Activated naive CD8-positive, alpha-beta T cell treated with anti-CD3 and anti-CD28 coated beads, Interleukin-2, amount 10 ng/mL, durations not matched to agents 7 days and 5 days (primary cell): ENCODE results near the gene UBAC1. TPM values are rescaled to one million over a fixed set of nuclear protein-coding genes. Genes with fewer than 3 reads are reported as not detected.

Experiments
- ATAC-seq: fragments of 150-1000 bp; cut with Tn5 transposase; one replicate; pipeline ENCODE4 v1.10.0; 2021; ENCODE audit warnings: low read depth, moderate library complexity
- POLR2A ChIA-PET: fragments of 350-600 bp; sonication (Branson Sonifier 250); formaldehyde crosslinking; loops from one replicate; lab custom pipeline; 2021; ENCODE audit warnings: antibody characterized with exemption; lab: Charles Lee
- DNase-seq: peaks from one replicate; pipeline ENCODE4 v3.0.0; 2021
- H3K27ac Mint-ChIP-seq: one replicate; pipeline ENCODE4 v1.8.0; 2022; ENCODE audit warnings: mild to moderate bottlenecking, mixed read lengths
- H3K27me3 Mint-ChIP-seq: one replicate; pipeline ENCODE4 v1.8.0; 2022; ENCODE audit warnings: mild to moderate bottlenecking, moderate library complexity, mixed read lengths
- H3K36me3 Mint-ChIP-seq: one replicate; pipeline ENCODE4 v1.8.0; 2021; ENCODE audit warnings: mild to moderate bottlenecking, mixed read lengths
- H3K4me1 Mint-ChIP-seq: one replicate; pipeline ENCODE4 v1.8.0; 2021; ENCODE audit warnings: mixed read lengths
- H3K4me3 Mint-ChIP-seq: one replicate; pipeline ENCODE4 v1.8.0; 2022; ENCODE audit warnings: mild to moderate bottlenecking, moderate library complexity, mixed read lengths
- H3K9me3 Mint-ChIP-seq: one replicate; pipeline ENCODE4 v1.8.0; 2021; ENCODE audit warnings: mixed read lengths
- total RNA-seq, 2 experiments: library from RNA; stranded (reverse); gene quantifications; one replicate each; pipeline ENCODE4 v1.2.3, GENCODE V29; 2021

UBAC1 gene
- total RNA-seq, 2 experiments from 2014 or later, result 30.5 to 31.0 TPM

DNA sequence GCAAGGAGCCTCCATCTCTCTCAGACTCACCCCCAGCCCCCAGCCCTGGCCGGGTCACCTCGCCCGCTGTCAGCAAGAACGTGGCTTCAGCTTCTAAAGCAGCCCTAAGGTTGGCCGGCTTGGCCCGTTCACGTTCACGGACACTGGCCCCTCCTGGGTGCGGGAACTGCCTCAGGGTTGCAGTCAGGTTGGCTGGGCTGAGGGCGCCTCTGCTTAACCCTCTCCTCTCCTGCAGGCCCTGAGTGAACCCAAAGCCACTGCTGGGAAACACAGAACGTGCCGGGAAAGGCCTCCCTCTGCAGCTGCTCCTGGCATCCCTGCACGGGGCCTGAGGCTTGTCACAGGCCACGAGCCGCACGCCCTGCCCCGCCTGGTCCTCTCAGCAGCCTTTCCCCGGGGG, 40.1 kb upstream of the UBAC1 start:
- no peaks in the 10 kb centered on the region for H3K4me1 Mint-ChIP-seq
- no peak overlapping the region for H3K27ac Mint-ChIP-seq
- H3K4me3 Mint-ChIP-seq, result no peak overlapping the region
- DNase-seq (no peak), ATAC-seq (no peak)
- H3K9me3 Mint-ChIP-seq, result no peaks in the 10 kb centered on the region
- no peaks in the 10 kb centered on the region for H3K27me3 Mint-ChIP-seq
- POLR2A ChIA-PET, result no interaction called here
- H3K36me3 Mint-ChIP-seq, result no peaks in the 10 kb centered on the region

DNA sequence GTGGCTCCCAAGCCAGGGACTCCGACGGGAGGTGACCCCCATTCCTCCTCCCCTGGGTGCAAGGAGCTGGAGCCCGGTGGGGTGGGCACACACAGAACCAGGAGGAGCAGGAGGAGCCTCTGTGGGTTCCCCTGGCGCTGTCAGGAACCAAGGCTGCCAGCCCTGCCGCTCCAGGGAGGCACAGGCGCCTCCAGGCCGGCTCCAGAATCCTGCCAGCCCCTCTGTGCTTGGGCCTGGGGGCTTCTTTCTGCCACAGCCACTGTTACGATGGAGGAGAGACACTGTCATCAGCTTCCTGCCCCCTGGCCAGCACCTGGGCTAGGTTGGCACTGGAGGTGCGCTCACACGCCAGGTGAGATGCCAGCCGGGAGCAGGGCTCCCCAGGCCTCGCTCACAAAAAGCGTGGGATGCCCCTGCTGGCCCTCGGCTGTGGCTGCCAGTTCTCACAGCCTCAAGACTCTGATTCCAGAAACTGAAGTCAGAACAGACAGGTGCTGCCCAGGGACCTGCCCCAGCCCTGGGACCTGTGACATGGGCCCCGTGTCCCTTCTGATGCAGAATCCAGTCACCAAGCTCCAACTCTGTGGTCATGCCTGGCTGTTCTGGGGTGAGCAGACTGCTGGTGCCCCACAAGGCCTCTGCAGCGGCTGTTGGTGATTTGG, 37.4 kb upstream of the UBAC1 start:
- DNase-seq, result no peak
- Mint-ChIP-seq H3K27ac (no peak overlapping the region), H3K4me3 (no peak overlapping the region)

DNA sequence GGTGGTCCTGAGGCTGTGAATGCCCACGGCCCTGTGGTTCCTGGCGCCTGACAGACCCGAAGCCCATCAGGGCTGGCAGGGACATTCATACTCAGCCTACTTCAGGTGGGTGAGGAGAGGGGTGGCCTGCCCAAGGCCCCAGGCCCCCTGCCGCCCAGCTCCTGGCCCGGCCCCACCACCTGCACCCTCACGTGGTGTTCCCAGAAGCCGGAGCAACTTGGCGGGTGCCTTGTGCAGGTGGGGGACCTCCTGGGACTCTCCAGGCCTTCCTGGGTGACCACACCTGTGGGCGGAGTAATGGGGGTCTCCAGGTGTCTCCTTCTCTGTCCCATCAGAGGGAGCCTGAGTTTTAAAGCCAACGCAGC, 36.8 kb upstream of the UBAC1 start:
- ATAC-seq (no peak), DNase-seq (no peak)
- Mint-ChIP-seq H3K4me3 (no peak overlapping the region), H3K4me1 (no peaks in the 10 kb centered on the region), H3K9me3 (no peaks in the 10 kb centered on the region), H3K36me3 (no peaks in the 10 kb centered on the region), H3K27me3 (no peaks in the 10 kb centered on the region), H3K27ac (no peak overlapping the region)
- POLR2A ChIA-PET, result no interaction called here

More for the DNA sequence above, 37.4 kb upstream of the UBAC1 start:
- no peaks in the 10 kb centered on the region for H3K9me3 Mint-ChIP-seq
- no peak for ATAC-seq
- no peaks in the 10 kb centered on the region for H3K27me3 Mint-ChIP-seq
- no peaks in the 10 kb centered on the region for H3K4me1 Mint-ChIP-seq
- H3K36me3 Mint-ChIP-seq, result no peaks in the 10 kb centered on the region
- POLR2A ChIA-PET, result no interaction called here

DNA sequence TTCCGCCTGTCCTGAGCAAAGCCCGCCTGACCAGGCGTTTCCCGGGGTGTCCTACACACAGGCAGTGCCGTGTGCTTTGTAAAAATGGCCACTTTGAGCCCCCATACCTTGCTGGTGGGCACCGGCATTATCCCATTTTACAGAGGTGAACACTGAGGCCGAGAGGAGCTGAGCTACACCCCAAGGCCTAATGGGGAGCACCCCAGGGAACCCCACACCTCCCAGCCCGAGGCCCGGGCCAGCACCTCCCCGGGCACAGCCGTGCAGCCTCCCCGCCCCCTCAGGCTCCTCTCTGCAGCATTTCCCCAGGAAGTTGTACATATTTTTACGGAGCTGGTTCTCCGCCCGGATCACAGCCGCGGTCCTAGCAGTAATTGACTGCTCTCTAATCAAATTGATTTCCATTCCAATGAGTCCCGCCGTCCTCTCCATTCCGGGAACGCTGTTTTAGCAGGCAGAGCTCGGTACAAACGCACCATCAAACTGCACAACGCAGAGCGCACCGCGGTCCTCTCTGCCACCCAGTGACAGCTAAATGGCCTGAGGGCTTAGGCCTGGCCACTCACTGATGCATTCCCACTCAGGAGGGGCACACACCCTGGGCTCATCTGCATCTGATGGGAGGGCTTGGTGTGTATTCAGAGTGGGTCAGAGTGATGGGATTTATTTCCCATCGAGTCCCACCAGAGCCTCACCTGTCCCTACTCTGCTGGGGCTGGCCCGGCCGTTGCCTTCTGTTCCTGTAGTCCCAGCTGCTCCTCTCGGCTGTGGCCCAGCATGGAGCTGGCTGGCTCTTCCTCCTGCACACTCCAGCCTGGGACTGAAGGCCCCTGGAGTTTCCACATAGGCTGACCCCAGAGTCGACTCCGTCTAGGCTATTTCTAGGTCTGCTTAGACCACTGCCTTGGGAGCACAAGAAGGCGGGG, 36.2 kb upstream of the UBAC1 start:
- POLR2A ChIA-PET, result no interaction called here
- H3K27ac Mint-ChIP-seq, result no peak overlapping the region
- ATAC-seq, result no peak
- no peaks in the 10 kb centered on the region for H3K36me3 Mint-ChIP-seq
- no peak overlapping the region for H3K4me3 Mint-ChIP-seq
- no peak for DNase-seq
- H3K9me3 Mint-ChIP-seq, result no peaks in the 10 kb centered on the region
- H3K4me1 Mint-ChIP-seq, result peaks cover 2% of the 10 kb centered on the region
- H3K27me3 Mint-ChIP-seq, result no peaks in the 10 kb centered on the region

DNA sequence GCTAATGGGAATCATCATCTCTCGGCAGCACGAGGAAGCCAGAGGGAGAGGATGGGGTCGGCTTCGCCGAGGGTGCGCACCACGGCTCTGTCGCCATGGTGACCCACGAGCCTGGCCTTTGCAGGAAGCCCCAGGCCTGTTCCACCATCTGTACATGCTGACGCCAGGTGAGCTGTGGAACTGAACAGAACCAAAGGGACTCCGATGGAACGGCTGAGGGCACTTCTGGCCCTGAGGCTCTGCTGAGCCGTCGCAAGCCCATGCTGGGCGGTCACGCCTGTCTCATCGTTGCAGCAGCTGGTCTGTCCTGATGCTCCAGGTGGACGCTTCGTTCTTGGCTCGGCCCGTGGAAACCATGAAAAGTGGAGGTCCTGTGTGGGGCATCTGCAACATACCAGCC, 34.6 kb upstream of the UBAC1 start:
- ATAC-seq, result no peak
- POLR2A ChIA-PET, result no interaction called here
- no peak overlapping the region for H3K4me3 Mint-ChIP-seq
- H3K27ac Mint-ChIP-seq, result no peak overlapping the region
- H3K4me1 Mint-ChIP-seq, result peaks cover 6% of the 10 kb centered on the region
- no peaks in the 10 kb centered on the region for H3K36me3 Mint-ChIP-seq
- no peaks in the 10 kb centered on the region for H3K27me3 Mint-ChIP-seq
- no peak for DNase-seq
- H3K9me3 Mint-ChIP-seq, result no peaks in the 10 kb centered on the region

DNA sequence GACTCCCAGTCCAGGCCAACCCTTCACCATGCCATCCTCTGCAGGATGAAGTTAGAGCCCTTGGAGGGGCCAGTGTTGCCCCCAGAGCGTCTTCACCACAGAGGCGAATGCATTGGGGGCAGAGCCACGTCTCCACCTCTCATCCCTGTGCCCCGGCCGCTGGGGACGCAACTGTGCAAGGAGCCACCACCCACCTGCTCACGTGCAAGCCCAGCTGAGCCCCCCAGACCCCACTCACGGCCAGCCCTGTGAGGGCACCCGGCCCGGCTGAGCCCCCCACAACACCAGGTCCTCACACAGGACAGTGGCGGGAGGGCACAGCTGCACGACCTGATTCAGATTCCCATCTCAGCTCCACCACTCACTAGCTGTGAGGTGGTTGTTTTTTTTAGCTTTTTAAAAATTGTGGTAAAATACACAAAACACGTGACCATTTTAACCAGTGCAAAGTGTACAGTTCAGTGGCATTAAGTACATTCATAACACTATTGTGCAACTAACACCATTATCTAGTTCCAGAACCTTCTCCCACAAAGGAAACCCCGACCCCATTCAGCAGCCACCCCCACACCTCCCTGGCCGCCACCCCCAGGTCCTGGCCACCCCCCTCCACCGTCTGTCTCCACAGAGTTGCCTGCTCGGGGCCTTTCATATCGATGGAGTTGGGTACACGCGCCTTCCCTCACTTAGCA, 33.5 kb upstream of the UBAC1 start:
- H3K9me3 Mint-ChIP-seq, result no peaks in the 10 kb centered on the region
- DNase-seq (no peak), ATAC-seq (no peak)
- H3K36me3 Mint-ChIP-seq, result no peaks in the 10 kb centered on the region
- no peak overlapping the region for H3K4me3 Mint-ChIP-seq
- POLR2A ChIA-PET, result interaction anchor here (0.6 kb wide), 1 partner anchor 733 kb away, joined by 4 read pairs; no protein-coding TSS in a partner anchor
- H3K27me3 Mint-ChIP-seq, result no peaks in the 10 kb centered on the region
- no peak overlapping the region for H3K27ac Mint-ChIP-seq
- H3K4me1 Mint-ChIP-seq, result peaks cover 8% of the 10 kb centered on the region

DNA sequence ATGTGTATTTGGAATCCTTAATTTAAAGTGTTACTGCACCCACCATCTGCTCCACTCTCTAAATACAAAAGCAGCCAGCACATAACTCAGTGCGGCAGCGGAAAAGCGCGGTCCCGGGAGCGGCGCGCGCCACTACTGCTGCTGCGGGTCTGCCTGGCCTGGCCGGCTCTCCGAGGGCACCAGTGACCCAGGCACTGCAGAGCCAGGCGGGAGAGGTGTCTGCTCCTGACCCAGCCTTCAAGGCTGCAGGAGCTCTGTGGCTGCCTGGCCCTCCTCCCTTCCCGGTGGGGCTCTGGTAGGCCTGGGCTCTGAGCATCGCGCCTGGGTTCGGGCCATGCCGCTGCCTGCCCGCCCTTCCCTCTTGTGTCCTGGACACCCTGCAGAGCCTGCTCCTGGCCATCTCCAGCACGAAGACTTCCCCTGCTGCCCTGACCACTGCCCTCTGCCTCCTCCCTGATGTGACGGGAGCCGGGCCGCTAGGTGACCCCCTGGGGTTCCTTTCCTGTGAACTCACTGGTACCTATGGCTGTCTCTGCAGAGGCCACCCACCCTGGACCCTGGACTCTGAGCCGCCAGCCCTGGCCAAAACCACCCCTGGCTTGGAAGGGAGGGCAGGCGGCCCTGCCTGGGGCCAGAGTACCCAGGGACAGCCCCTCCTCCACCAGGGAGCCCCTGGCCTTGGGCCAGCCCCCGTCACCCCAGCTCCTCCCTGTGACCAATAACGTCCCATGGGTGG, 32.8 kb upstream of the UBAC1 start:
- Mint-ChIP-seq H3K27ac (no peak overlapping the region), H3K36me3 (no peaks in the 10 kb centered on the region), H3K9me3 (no peaks in the 10 kb centered on the region), H3K27me3 (no peaks in the 10 kb centered on the region), H3K4me1 (peaks cover 8% of the 10 kb centered on the region), H3K4me3 (no peak overlapping the region)
- DNase-seq, result no peak
- POLR2A ChIA-PET, result interaction anchor here (0.6 kb wide), 1 partner anchor 733 kb away, joined by 4 read pairs; no protein-coding TSS in a partner anchor
- ATAC-seq, result no peak

DNA sequence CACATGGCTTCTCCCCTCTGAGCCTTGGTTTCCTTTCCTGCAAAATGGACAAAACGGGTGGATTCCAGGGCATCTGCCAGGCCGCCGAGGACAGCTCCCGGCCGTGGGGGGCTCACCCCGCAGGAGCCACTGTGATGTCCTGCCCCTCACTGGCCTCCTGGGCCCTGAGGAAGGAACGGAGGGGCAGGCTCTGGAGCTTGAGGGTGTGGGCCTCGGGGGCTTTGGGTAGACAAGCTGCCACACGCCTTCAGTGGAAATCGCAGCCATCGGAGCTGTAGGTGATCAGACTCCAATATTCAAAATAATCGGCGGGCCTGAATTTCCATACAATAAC, 32.2 kb upstream of the UBAC1 start:
- H3K9me3 Mint-ChIP-seq, result no peaks in the 10 kb centered on the region
- POLR2A ChIA-PET, result no interaction called here
- H3K27ac Mint-ChIP-seq, result no peak overlapping the region
- H3K4me1 Mint-ChIP-seq, result peaks cover 8% of the 10 kb centered on the region
- H3K27me3 Mint-ChIP-seq, result no peaks in the 10 kb centered on the region
- no peak overlapping the region for H3K4me3 Mint-ChIP-seq
- no peaks in the 10 kb centered on the region for H3K36me3 Mint-ChIP-seq
- DNase-seq, result no peak
- ATAC-seq, result no peak

DNA sequence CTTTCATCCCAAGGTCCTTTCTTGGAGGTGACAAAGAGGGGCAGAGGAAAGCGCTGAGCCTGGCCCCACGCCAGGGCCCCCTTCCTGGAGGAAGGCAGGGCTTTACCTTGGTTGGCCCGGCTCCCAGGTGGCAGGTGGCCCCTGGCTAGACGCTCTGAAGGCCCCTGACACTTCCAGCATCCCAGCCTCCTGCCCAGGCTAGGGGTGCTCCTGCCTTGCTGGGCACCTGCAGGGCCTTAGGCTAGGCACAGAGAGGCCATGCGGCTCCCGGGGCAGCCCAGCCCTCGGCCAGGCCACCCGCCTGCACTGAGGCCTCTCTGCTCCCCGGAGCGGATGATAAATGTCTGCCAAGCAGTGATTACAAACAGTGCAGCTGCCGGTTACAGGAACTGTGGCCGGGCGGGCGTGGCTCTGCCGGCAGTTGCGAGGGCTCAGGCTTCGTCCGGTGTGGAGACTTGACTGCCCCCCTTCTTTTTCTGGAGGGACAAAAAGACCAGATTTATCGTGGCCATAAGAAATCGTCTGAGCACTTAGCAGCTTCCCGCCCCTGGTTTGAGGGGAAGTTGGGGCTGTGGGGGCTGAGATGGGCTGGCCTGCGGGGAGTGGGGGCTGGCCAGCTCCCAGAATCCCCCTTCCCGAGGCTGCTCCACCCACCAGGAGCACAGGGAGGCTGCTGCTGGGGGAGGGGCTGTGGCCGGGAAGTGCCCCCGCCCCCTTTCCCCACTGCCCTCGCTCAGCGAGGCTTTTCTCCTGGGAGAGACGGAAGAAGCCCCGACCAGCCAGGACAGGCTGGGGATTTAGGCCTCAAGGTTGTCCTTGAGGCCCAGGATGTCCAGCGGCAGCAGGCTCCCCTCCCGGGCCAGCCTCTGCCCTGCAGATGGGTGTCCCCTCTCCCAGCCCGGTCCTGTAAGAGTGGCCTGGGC, 31.6 kb upstream of the UBAC1 start:
- H3K27ac Mint-ChIP-seq, result peak overlapping the region; percentile 65
- peak; percentile 81 for ATAC-seq
- POLR2A ChIA-PET, result no interaction called here

DNA sequence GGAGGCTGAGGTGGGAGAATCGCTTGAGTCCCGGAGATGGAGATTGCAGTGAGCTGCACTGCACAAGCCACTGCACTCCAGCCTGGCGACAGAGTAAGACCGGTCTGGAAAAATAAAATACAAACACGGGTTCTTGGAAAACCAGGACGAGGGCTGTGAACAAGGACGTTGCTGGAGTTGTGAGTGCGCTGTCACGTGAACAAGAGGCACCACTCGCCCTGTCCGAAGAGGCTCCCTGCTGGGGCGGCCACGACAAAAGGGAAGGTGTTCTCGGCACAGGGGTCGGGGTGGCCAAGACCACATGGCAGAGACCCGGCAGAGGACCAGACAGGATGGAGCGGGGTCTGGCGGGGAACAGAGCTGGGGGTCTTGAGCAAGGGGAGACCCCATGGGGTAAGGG, 30.6 kb upstream of the UBAC1 start:
- H3K4me3 Mint-ChIP-seq, result no peak overlapping the region
- no peaks in the 10 kb centered on the region for H3K27me3 Mint-ChIP-seq
- no peak for DNase-seq
- POLR2A ChIA-PET, result no interaction called here
- no peaks in the 10 kb centered on the region for H3K9me3 Mint-ChIP-seq
- peaks cover 8% of the 10 kb centered on the region for H3K4me1 Mint-ChIP-seq
- no peak for ATAC-seq
- H3K27ac Mint-ChIP-seq, result no peak overlapping the region
- no peaks in the 10 kb centered on the region for H3K36me3 Mint-ChIP-seq

More for the DNA sequence above, 31.6 kb upstream of the UBAC1 start:
- H3K36me3 Mint-ChIP-seq, result no peaks in the 10 kb centered on the region
- no peaks in the 10 kb centered on the region for H3K9me3 Mint-ChIP-seq
- DNase-seq, result peak; percentile 66
- H3K4me3 Mint-ChIP-seq, result peak overlapping the region; percentile 22
- peaks cover 8% of the 10 kb centered on the region for H3K4me1 Mint-ChIP-seq
- H3K27me3 Mint-ChIP-seq, result no peaks in the 10 kb centered on the region

DNA sequence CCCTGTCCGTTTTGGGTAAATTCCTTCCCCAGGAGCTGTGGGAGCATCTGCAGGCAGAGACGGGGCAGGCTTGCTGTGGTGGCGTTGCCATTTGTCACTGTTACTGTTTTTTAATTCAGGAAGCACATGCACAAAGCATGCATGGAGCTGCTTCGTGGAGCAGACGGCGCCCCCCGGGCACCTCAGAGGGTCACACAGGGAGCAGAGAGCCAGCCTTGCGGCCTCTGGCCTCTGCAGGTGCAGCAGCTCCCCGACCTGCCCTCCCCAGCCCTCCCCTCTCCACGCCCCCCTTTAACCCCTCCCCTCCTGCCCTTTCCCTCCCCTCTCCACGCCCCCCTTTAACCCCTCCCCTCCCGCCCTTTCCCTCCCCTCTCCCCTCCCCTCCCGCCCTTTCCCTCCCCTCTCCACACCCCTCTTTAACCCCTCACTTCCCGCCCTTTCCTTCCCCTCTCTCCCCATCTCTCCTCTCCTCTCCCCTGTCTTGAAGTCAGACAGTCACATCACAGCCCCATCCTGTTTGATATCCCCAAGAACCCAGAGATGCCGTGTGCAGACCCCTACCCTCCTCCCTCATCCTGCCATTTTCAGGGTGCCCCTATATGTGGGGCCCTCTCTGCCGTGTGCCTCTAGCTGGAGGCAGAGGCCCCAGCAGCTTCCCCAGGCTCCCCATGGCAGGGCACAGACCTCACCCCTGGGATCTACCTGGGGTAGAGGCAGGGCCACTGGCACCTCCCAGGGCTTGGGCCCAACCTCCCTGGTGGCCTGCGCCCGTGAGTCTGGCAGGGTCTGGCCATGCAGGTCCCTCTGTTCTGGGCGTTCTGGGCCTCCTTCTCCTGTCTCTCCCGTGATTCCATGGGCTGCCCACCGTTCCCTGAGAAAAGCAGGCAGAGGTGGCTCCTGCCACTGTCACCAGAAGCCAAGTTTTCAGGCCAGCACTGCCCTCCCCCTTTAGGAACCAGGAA, 29.6 kb upstream of the UBAC1 start:
- Mint-ChIP-seq H3K27ac (no peak overlapping the region), H3K4me1 (peaks cover 8% of the 10 kb centered on the region), H3K4me3 (no peak overlapping the region), H3K27me3 (no peaks in the 10 kb centered on the region), H3K9me3 (no peaks in the 10 kb centered on the region), H3K36me3 (no peaks in the 10 kb centered on the region)
- DNase-seq, result no peak
- POLR2A ChIA-PET, result interaction anchor here (1.1 kb wide), 1 partner anchor 23 kb away, joined by 3 read pairs; no protein-coding TSS in a partner anchor
- peak; percentile 12 for ATAC-seq
